IMR-90 (cell line): ENCODE data around the gene PHKB. TPM values are rescaled to one million over a fixed set of nuclear protein-coding genes. Genes with fewer than 3 reads are reported as not detected.

ENCODE experiments used
- ATAC-seq: fragments of 200-7000 bp; cut with Tn5 transposase; 2 replicates; pipeline ENCODE4 v1.9.1; 2020; ENCODE audit warnings: low read depth, mild to moderate bottlenecking, moderate library complexity
- BruUV-seq: library from RNA; stranded (reverse); fragments of 400-500 nt; replicated peaks from 2 replicates; lab custom pipeline; 2021; lab: Mats Ljungman, UMichigan
- CTCF ChIA-PET: fragments of 300-600 bp; formaldehyde crosslinking; extraction: SDS; loops from one replicate; lab custom pipeline; 2021; ENCODE audit warnings: antibody characterized with exemption; lab: Yijun Ruan, JAX
- POLR2A ChIA-PET: fragments of 300-600 bp; sonication (Branson Sonifier 250); formaldehyde crosslinking; loops from one replicate; lab custom pipeline; 2022; ENCODE audit warnings: antibody characterized with exemption; ENCODE audit not compliant: unreplicated experiment; lab: Charles Lee
- DNase-seq: peaks from one replicate; pipeline ENCODE4 v3.0.0; 2013
- H2AFZ ChIP-seq: replicated peaks from 2 replicates; pipeline ENCODE3; 2013; ENCODE audit warnings: low read length, mild to moderate bottlenecking; ENCODE audit not compliant: poor library complexity
- H2AK5ac ChIP-seq: 2 replicates; pipeline ENCODE4 v1.6.1; 2013; ENCODE audit warnings: low read depth, low read length, inconsistent platforms
- H2AK9ac ChIP-seq: replicated peaks from 2 replicates; pipeline ENCODE3; 2013; ENCODE audit warnings: mild to moderate bottlenecking, low read depth, low read length, moderate library complexity; ENCODE audit not compliant: poor library complexity
- H2BK120ac ChIP-seq: 2 replicates; pipeline ENCODE4 v1.6.1; 2013; ENCODE audit warnings: low read depth, low read length, inconsistent platforms
- H2BK15ac ChIP-seq: 3 replicates; pipeline ENCODE4 v1.6.1; 2013; ENCODE audit warnings: low read depth, low read length, inconsistent platforms
- H2BK20ac ChIP-seq: 2 replicates; pipeline ENCODE4 v1.6.1; 2013; ENCODE audit warnings: low read depth, mild to moderate bottlenecking, inconsistent platforms, low read length, moderate library complexity
- H2BK5ac ChIP-seq: 2 replicates; pipeline ENCODE4 v1.6.1; 2013; ENCODE audit warnings: mild to moderate bottlenecking, low read depth, low read length, inconsistent platforms; ENCODE audit not compliant: poor library complexity, severe bottlenecking
- H3K14ac ChIP-seq: replicated peaks from 2 replicates; pipeline ENCODE4 v1.6.1; 2013; ENCODE audit warnings: low read depth, low read length, inconsistent platforms
- H3K18ac ChIP-seq: 2 replicates; pipeline ENCODE4 v1.6.1; 2013; ENCODE audit warnings: low read depth, low read length, control low read depth
- H3K23ac ChIP-seq: 2 replicates; pipeline ENCODE4 v1.6.1; 2013; ENCODE audit warnings: low read depth, low read length, inconsistent platforms
- H3K27ac ChIP-seq: 2 replicates; pipeline ENCODE4 v1.5.1; 2013; ENCODE audit warnings: mild to moderate bottlenecking, control low read depth, low read length; ENCODE audit not compliant: insufficient read depth
- H3K27me3 ChIP-seq: 2 replicates; pipeline ENCODE4 v1.6.1; 2013; ENCODE audit warnings: low read length; ENCODE audit not compliant: control insufficient read depth, insufficient read depth
- H3K36me3 ChIP-seq: 2 replicates; pipeline ENCODE4 v1.6.1; 2013; ENCODE audit warnings: low read length, mixed read lengths; ENCODE audit not compliant: control insufficient read depth, insufficient read depth
- H3K4ac ChIP-seq: 2 replicates; pipeline ENCODE4 v1.6.1; 2013; ENCODE audit warnings: low read depth, low read length, inconsistent platforms
- H3K4me1 ChIP-seq: 2 replicates; pipeline ENCODE4 v1.6.1; 2013; ENCODE audit warnings: low read length, mixed read lengths; ENCODE audit not compliant: control insufficient read depth, insufficient read depth
- H3K4me2 ChIP-seq: 2 replicates; pipeline ENCODE4 v1.6.1; 2013; ENCODE audit warnings: low read depth, mild to moderate bottlenecking, control low read depth, low read length, moderate library complexity
- H3K4me3 ChIP-seq: 2 replicates; pipeline ENCODE4 v1.5.1; 2013; ENCODE audit warnings: low read depth, mild to moderate bottlenecking, control low read depth, low read length, moderate library complexity; ENCODE audit not compliant: insufficient read depth
- H3K56ac ChIP-seq: 2 replicates; pipeline ENCODE4 v1.6.1; 2013; ENCODE audit warnings: low read length, inconsistent platforms; ENCODE audit not compliant: insufficient read depth; ENCODE audit errors: extremely low read depth
- H3K79me1 ChIP-seq, 2 experiments: 2 replicates each; pipeline ENCODE4 v1.6.1; 2013; ENCODE audit warnings: low read length in 2 of 2, inconsistent platforms in 1 of 2, low read depth in 1 of 2
- H3K9ac ChIP-seq: 2 replicates; pipeline ENCODE4 v1.6.1; 2013; ENCODE audit warnings: low read depth, low read length, control low read depth
- H3K9me1 ChIP-seq: 2 replicates; pipeline ENCODE4 v1.6.1; 2013; ENCODE audit warnings: low read length, inconsistent platforms; ENCODE audit not compliant: insufficient read depth
- H3K9me3 ChIP-seq: 2 replicates; pipeline ENCODE4 v1.6.1; 2013; ENCODE audit warnings: low read length; ENCODE audit not compliant: control insufficient read depth, insufficient read depth
- H4K20me1 ChIP-seq: 2 replicates; pipeline ENCODE4 v1.6.1; 2013; ENCODE audit warnings: low read length, inconsistent platforms; ENCODE audit not compliant: insufficient read depth
- H4K5ac ChIP-seq: 2 replicates; pipeline ENCODE4 v1.6.1; 2013; ENCODE audit warnings: mild to moderate bottlenecking, low read depth, low read length, control low read depth
- H4K8ac ChIP-seq, 2 experiments: 2 replicates each; pipeline ENCODE4 v1.6.1; 2013; ENCODE audit warnings: low read depth in 2 of 2, low read length in 2 of 2, control low read depth in 1 of 2, inconsistent platforms in 1 of 2
- H4K91ac ChIP-seq: 2 replicates; pipeline ENCODE4 v1.6.1; 2013; ENCODE audit warnings: low read depth, low read length, inconsistent platforms; ENCODE audit not compliant: insufficient read depth
- BHLHE40 ChIP-seq: fragments of 150-350 bp; IDR thresholded peaks from 2 replicates; pipeline ENCODE4 v1.6.1; 2016; ENCODE audit warnings: mild to moderate bottlenecking, low read depth, low read length
- CEBPB ChIP-seq: IDR thresholded peaks from 2 replicates; pipeline ENCODE4 v1.6.1; 2012; ENCODE audit warnings: low read depth, low read length, improper control_type of control experiment
- CHD1 ChIP-seq: IDR thresholded peaks from 2 replicates; pipeline ENCODE4 v1.6.1; 2012; ENCODE audit warnings: low read depth, low read length, improper control_type of control experiment
- ELK1 ChIP-seq: fragments of 150-350 bp; IDR thresholded peaks from 2 replicates; pipeline ENCODE4 v1.6.1; 2016; ENCODE audit warnings: low read depth, mild to moderate bottlenecking, low read length, moderate library complexity, borderline replicate concordance
- FOS ChIP-seq: fragments of 150-350 bp; IDR thresholded peaks from 2 replicates; pipeline ENCODE4 v1.6.1; 2016; ENCODE audit warnings: low read depth, low read length
- MAFK ChIP-seq: IDR thresholded peaks from 2 replicates; pipeline ENCODE4 v1.6.1; 2012; ENCODE audit warnings: low read depth, low read length, improper control_type of control experiment
- MAZ ChIP-seq: IDR thresholded peaks from 2 replicates; pipeline ENCODE4 v1.6.1; 2012; ENCODE audit warnings: low read depth, mild to moderate bottlenecking, low read length, improper control_type of control experiment, moderate library complexity, borderline replicate concordance
- MXI1 ChIP-seq: IDR thresholded peaks from 2 replicates; pipeline ENCODE4 v1.6.1; 2012; ENCODE audit warnings: low read depth, mild to moderate bottlenecking, low read length, moderate library complexity, borderline replicate concordance
- NFE2L2 ChIP-seq: fragments of 150-350 bp; IDR thresholded peaks from 2 replicates; pipeline ENCODE4 v1.6.1; 2016; ENCODE audit warnings: low read depth, mild to moderate bottlenecking, low read length
- POLR2A ChIP-seq: IDR thresholded peaks from 2 replicates; pipeline ENCODE4 v1.6.1; 2012; ENCODE audit warnings: mild to moderate bottlenecking, low read depth, low read length
- RAD21 ChIP-seq: IDR thresholded peaks from 2 replicates; pipeline ENCODE4 v1.6.1; 2012; ENCODE audit warnings: low read length, improper control_type of control experiment
- RCOR1 ChIP-seq: IDR thresholded peaks from 2 replicates; pipeline ENCODE4 v1.6.1; 2012; ENCODE audit warnings: mild to moderate bottlenecking, low read length, improper control_type of control experiment; ENCODE audit not compliant: insufficient replicate concordance
- RFX5 ChIP-seq: IDR thresholded peaks from 2 replicates; pipeline ENCODE4 v1.8.0; 2012; ENCODE audit warnings: low read depth, mild to moderate bottlenecking, low read length, moderate library complexity
- SMC3 ChIP-seq: fragments of 150-350 bp; IDR thresholded peaks from 2 replicates; pipeline ENCODE4 v1.6.1; 2016; ENCODE audit warnings: low read depth, mild to moderate bottlenecking, antibody characterized with exemption, low read length, moderate library complexity
- WGBS, 2 experiments: methylation state at CpG; one replicate each; pipeline versions ENCODE4 v1.1.5 to v1.1.7; 2013; ENCODE audit warnings: missing lambda C conversion rate in 2 of 2; ENCODE audit not compliant: insufficient read length in 1 of 2; ENCODE audit errors: extremely low coverage in 2 of 2; 5-methylcytosine and 5-hydroxymethylcytosine counted together
- dilution Hi-C: fragments of 300-500 bp; cut with HindIII; formaldehyde crosslinking; loops from one replicate; pipeline ENCODE4 v1.14.3; 2018; ENCODE audit warnings: low sequenced_read_pairs; ENCODE audit not compliant: unreplicated experiment
- in situ Hi-C: fragments of 300-500 bp; cut with MboI; formaldehyde crosslinking; loops from 3 replicates; pipeline ENCODE4 v1.14.3; 2019; ENCODE audit warnings: low sequenced_read_pairs, inconsistent platforms, mixed read lengths
- intact Hi-C: fragments of 100-400 bp; cut with micrococcal nuclease; formaldehyde crosslinking; loops from 2 replicates; pipeline ENCODE4 v1.10.0; 2022
- polyA plus RNA-seq, 3 experiments: library from polyadenylated mRNA; depleted of rRNA; stranded (reverse); fragments of >200 nt; gene quantifications; 2 replicates each; pipeline ENCODE4 v1.2.3, GENCODE V29; 2012; ENCODE audit warnings: low replicate concordance in 1 of 3
- total RNA-seq: library from RNA; depleted of rRNA; stranded (reverse); fragments of >200 nt; gene quantifications from 2 replicates; pipeline ENCODE4 v1.2.3, GENCODE V29; 2012
- TF ChIP-seq, protein P1 (sequence below): conservative IDR thresholded peaks from 2 replicates; pipeline ENCODE4 v1.5.1; 2012; ENCODE audit warnings: mild to moderate bottlenecking, low read depth, low read length, improper control_type of control experiment
- TF ChIP-seq, protein P2 (sequence below): fragments of 150-350 bp; IDR thresholded peaks from 2 replicates; pipeline ENCODE4 v1.6.1; 2017; ENCODE audit warnings: mild to moderate bottlenecking, antibody characterized with exemption, low read length, low read depth

The PHKB gene
- total and polyA plus RNA-seq, 2 of the 4 experiments (the other 2 are of a cell fraction), result 24.2 to 58.6 TPM

- in situ Hi-C loops (no loop called here), dilution Hi-C loops (no loop called here), intact Hi-C loops (loop anchor here (10.0 kb wide), 1 partner anchor 456 kb away; the partner anchor contains the start of gene ABCC12)
- no peak overlapping the region for H3K14ac ChIP-seq
- no peak overlapping the region for H2BK5ac ChIP-seq
- peaks cover 15% of the 10 kb centered on the region for H3K36me3 ChIP-seq
- no peak overlapping the region for H2AFZ ChIP-seq
- H2BK15ac ChIP-seq, result no peak overlapping the region
- ATAC-seq (no peak), DNase-seq (no peak)
- H4K8ac ChIP-seq, result no peak overlapping the region
- H4K20me1 ChIP-seq, result no peaks in the 10 kb centered on the region
- 17% methylated on average over 1 of the region's 5 CpGs; no CpG with 5 or more reads in 1 of the 2 experiments for whole genome bisulfite sequencing, 2 experiments
- H3K27me3 ChIP-seq, result no peaks in the 10 kb centered on the region
- no peaks in the 10 kb centered on the region for H3K9me3 ChIP-seq
- ChIA-PET POLR2A (no interaction called here), CTCF (interaction anchor here (2.1 kb wide), 1 partner anchor 557 kb away, joined by 9 read pairs; no protein-coding TSS in a partner anchor)
- no peak overlapping the region for H3K4ac ChIP-seq
- no peak overlapping the region for H4K5ac ChIP-seq
- H3K79me1 ChIP-seq, result no peaks in the 10 kb centered on the region
- no TSS peak for BruUV-seq
- no peak overlapping the region for H3K27ac ChIP-seq
- TF ChIP-seq SMC3, result no peak
- TF ChIP-seq BHLHE40, result no peak
- no peak for TF ChIP-seq FOS
- TF ChIP-seq MAFK, result no peak
- no peak for TF ChIP-seq POLR2A
- TF ChIP-seq MXI1, result no peak
- no peak for TF ChIP-seq CEBPB
- no peak for TF ChIP-seq CHD1
- TF ChIP-seq NFE2L2, result no peak
- TF ChIP-seq ELK1, result no peak
- no peak for TF ChIP-seq RAD21
- no peak for TF ChIP-seq RCOR1
- TF ChIP-seq, protein P1, sequence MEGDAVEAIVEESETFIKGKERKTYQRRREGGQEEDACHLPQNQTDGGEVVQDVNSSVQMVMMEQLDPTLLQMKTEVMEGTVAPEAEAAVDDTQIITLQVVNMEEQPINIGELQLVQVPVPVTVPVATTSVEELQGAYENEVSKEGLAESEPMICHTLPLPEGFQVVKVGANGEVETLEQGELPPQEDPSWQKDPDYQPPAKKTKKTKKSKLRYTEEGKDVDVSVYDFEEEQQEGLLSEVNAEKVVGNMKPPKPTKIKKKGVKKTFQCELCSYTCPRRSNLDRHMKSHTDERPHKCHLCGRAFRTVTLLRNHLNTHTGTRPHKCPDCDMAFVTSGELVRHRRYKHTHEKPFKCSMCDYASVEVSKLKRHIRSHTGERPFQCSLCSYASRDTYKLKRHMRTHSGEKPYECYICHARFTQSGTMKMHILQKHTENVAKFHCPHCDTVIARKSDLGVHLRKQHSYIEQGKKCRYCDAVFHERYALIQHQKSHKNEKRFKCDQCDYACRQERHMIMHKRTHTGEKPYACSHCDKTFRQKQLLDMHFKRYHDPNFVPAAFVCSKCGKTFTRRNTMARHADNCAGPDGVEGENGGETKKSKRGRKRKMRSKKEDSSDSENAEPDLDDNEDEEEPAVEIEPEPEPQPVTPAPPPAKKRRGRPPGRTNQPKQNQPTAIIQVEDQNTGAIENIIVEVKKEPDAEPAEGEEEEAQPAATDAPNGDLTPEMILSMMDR, result no peak
- no peak for TF ChIP-seq MAZ
- TF ChIP-seq, protein P2, sequence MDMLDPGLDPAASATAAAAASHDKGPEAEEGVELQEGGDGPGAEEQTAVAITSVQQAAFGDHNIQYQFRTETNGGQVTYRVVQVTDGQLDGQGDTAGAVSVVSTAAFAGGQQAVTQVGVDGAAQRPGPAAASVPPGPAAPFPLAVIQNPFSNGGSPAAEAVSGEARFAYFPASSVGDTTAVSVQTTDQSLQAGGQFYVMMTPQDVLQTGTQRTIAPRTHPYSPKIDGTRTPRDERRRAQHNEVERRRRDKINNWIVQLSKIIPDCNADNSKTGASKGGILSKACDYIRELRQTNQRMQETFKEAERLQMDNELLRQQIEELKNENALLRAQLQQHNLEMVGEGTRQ, result no peak
- no peak for TF ChIP-seq RFX5
- H3K56ac ChIP-seq, result no peak overlapping the region
- no peaks in the 10 kb centered on the region for H3K9me1 ChIP-seq
- no peak overlapping the region for H2BK20ac ChIP-seq
- no peak overlapping the region for H3K9ac ChIP-seq
- no peak overlapping the region for H3K4me2 ChIP-seq
- H4K91ac ChIP-seq, result no peak overlapping the region
- no peak overlapping the region for H2AK5ac ChIP-seq
- H2BK120ac ChIP-seq, result no peak overlapping the region
- H3K18ac ChIP-seq, result no peak overlapping the region
- H3K23ac ChIP-seq, result no peak overlapping the region
- H2AK9ac ChIP-seq, result no peak overlapping the region
- H3K4me3 ChIP-seq, result no peak overlapping the region
- H3K4me1 ChIP-seq, result no peaks in the 10 kb centered on the region
These were observed 238.0 kb downstream of the PHKB start for GRCh38 chr16:47699106-47699505.
